NCI-H524 (cell line): Measurements from ENCODE around the gene NEB.
"Not testable (repeated sequence)": the region's sequence is repeated elsewhere in the genome, so short reads cannot be mapped to it uniquely, and the experiment has no call there.

ENCODE experiments used
- DNase-seq, 2 experiments: peaks; one replicate each; lab custom pipeline; 2025; lab: John Stamatoyannopoulos, UW

The NEB gene

DNA sequence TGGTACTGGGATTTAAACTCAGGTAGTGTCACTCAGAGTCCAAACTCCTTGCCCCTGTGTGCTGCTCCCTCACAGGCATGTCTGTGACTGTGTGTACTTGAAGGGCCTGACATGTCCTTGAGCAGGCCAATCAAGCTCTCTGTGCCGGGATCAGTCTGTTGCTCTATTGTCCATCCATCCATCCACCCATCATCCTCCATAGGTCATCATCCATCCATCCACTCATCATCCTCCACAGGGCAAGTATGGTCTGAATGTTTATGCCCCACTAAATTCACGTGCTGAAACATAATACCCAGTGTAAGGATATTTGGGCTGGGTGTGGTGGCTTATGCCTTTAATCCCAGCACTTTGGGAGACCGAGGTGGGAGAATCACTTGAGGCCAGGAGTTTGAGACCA, 24.5 kb upstream of the NEB start:
- no peak for DNase-seq

GRCh38 chr2:151757861-151758260, 23.6 kb upstream of the NEB start:
- peak; percentile 67 to 83 for DNase-seq

DNA sequence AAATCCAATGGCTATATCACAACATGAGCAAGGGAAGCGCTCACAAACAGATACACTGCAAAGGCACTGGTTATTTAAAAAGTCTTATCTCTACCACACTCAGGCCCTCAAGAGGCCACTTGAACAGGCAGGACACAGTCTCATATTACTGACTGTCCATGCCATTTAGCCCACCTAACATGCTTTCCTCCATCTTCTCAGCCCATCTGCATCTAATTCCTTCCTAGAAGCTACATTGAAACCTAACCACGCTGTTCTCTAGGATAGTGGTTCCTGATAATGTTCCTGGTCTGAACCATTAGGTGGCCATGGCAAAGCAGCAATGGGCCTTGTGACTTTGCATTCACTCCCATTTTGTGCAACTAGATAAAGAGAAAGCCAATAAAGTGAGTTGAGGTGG, 22.5 kb upstream of the NEB start:
- DNase-seq = peak; percentile 60 to 80

GRCh38 chr2:151754253-151754897, 20.1 kb upstream of the NEB start:
- DNase-seq = no peak

DNA sequence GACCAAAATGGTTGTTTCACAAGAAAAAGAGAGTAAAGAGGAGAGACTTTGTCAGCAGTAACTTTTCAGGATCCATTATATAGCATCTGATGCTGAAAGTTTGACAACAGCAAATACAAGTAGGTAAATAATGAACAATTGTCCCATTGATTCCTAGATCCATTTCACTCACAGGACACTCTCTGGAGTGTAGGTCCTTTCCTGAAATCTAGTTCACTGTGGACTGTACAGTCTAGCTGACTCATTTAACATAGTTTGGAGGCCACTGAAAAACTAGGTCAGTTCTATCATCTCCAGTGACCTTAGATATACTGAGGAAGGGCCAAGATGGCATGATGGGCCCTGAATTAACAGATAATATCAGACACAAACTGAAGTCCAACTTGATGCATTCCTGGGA, 19.3 kb upstream of the NEB start:
- DNase-seq = no peak

DNA sequence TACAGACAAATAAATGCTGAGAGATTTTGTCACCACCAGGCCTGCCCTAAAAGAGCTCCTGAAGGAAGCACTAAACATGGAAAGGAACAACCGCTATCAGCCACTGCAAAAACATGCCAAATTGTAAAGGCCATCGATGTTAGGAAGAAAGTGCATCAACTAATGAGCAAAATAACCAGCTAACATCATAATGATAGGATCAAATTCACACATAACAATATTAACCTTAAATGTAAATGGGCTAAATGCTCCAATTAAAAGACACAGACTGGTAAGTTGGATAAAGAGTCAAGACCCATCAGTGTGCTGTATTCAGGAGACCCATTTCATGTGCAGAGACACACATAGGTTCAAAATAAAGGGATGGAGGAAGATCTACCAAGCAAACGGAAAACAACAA, 11.0 kb upstream of the NEB start:
- DNase-seq = not testable (repeated sequence)

GRCh38 chr2:151730262-151730975, 3.9 kb downstream of the NEB start:
- DNase-seq = no peak

DNA sequence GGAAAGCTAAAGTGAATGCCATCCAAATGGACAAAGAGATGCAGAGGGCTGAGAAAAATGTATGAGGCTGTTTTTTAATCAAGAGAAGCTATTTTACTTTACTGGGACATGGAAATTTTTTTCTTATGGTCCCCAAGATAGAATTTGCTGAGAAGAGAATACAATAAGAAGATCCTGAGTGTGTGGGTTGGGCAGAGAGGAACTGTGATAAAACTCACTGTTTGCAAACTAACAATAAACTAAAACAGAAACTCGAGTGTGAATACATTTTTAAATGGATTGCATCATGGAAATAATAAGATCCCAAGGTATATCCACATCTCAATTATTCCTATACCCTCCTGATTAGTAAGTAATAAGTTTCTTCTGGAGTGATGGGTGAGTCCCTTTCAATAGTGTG, 4.4 kb downstream of the NEB start:
- no peak for DNase-seq

GRCh38 chr2:151729415-151729811, 4.9 kb downstream of the NEB start:
- no peak for DNase-seq

DNA sequence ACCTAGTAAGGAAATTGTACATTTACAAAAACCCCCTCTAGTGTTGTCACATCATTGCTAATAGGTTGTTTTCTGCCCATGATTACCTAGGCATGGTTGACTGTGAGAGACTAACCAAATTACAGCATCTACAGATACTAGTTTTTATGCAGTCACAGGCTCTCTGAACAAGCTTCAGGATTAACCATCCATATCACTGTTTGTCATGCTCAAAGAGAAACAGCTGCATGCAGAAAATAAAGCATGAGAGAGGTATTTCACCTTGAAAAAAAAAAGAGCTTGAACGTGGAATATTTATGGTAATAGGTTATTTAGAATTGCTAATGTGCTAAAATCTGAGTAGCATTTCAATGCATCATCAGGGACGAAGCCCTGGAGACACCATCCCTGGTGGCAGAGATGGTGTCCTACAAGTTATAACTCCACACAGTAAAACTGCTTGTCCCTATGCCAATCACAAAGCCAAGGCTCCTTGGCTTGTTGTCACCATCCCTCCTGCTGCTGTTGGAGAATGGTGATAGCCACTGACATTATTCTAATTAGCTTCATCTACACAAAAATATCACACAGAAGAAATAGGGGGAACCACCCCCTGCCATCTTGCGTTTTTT, 5.4 kb downstream of the NEB start:
- DNase-seq = no peak

DNA sequence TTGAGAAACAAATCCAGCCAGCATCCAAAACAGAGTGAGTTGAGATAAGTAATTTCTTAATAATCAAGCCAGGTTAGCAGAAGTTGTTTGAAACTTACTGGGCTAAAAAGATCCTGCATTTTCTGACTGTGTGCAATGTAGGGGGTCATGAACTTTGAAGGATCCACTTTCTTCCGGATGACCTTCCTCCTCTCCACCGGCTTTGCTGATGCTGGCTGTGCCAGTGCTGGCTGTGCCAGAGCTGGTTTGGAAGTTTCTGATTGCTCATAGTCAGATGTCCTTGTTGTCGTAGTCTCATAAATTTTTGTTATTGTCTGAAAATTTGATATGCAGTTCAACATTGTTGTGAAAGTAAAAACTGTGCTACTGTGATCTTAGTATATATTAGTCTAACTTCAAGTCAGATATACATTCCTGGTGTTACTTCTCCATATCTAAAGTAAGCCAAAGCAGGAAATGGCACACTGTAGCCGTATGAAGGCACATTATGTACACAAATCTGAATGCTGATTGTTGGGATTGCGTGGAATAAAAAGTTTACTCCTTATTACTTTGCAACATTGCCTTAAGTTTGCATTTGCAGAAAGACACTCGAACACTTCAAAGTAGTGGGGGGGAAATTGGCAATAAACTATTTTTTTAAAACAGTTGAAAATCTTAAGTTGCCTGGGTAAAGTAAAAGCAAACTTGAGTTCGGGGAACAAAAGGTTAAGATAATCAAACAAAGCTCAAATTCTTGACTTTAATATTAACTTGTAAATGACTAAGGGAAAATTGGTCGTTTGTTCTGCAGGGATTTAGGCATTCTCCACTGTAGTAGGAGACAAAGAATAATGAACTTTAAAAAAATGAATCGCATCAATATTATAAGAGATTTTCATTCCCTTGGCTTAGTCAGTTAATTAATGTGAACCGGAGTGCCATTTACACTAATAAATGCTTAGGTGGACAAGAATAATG, 6.4 kb downstream of the NEB start:
- no peak for DNase-seq

GRCh38 chr2:151721161-151721560, 13.1 kb downstream of the NEB start:
- DNase-seq = no peak

DNA sequence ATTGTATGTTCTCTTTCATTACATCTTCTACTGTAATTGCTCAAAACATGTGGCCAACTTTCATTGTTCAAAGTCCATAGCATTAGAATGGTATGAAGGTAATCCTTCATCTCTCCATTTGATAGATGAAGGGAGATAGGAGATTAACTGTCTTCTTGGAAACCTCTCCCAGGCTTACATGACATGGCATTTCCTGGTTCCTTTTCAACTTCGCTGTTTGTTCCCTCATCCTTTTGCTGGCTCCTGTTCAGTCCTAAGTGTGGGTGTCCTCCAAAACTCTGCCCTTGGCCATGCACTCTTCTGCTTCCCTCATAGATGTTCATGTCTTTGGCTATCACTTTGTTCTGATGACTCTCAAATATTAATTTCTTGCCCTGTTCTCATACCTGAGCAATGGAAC, 13.8 kb downstream of the NEB start:
- DNase-seq = no peak

GRCh38 chr2:151718796-151719195, 15.5 kb downstream of the NEB start:
- no peak for DNase-seq

GRCh38 chr2:151718247-151718646, 16.0 kb downstream of the NEB start:
- no peak for DNase-seq

GRCh38 chr2:151716721-151717120, 17.6 kb downstream of the NEB start:
- DNase-seq = no peak

GRCh38 chr2:151713291-151713903, 20.9 kb downstream of the NEB start:
- DNase-seq = no peak

DNA sequence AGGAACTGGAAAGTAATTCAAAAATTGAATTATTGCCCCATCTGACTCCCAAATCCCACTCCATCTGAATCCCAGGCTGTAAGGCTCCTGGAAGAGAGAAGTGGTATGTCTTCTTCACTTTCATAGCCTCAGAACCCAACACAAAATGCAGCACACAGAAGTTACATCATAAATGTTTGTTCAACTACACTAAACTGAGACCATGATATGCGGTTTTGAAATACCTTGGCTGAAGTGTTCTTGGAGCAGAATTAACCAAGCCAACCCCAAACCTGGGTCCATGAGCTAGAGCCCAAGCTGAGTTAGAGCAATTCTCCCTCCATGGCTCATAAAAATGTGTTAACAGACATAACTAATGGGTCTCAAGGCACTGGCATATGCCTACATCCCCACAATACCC, 23.3 kb downstream of the NEB start:
- DNase-seq = no peak

- no peak for DNase-seq
These were observed 25.5 kb downstream of the NEB start for GRCh38 chr2:151708788-151709187.

GRCh38 chr2:151707857-151708256, 26.4 kb downstream of the NEB start:
- no peak for DNase-seq

DNA sequence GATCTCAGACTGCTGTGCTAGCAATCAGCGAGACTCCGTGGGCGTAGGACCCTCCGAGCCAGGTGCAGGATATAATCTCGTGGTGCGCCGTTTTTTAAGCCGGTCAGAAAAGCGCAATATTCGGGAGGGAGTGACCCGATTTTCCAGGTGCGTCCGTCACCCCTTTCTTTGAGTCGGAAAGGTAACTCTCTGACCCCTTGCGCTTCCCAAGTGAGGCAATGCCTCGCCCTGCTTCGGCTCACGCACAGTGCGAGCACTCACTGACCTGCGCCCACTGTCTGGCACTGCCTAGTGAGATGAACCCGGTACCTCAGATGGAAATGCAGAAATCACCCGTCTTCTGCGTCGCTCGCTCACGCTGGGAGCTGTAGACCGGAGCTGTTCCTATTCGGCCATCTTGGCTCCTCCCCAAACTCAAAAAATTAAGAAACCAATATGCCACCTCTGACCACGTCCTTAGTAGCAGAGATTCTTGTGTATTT, 29.8 kb downstream of the NEB start:
- DNase-seq = not testable (repeated sequence)

DNA sequence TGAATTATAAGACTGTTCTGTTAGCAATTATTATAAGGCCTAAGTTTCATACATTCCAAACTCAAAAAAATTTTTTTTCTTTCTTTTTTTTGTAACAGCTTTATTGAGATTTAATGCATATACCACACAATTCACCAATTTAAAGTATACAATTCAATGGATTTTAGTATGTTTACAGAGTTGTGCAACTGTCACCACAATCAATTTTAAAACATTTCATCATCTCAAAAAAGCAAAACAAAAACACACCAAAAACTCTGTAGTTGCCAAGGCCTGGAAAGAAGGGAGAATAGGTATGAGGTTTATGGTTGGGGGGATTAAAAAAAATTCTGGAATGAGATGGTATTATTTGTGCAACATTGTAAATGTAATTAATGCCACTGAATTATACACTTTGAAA, 36.1 kb downstream of the NEB start:
- not testable (repeated sequence) for DNase-seq
